ENCODE results near the gene SPINK2. TPM values are rescaled to one million over a fixed set of nuclear protein-coding genes. Genes with fewer than 3 reads are reported as not detected.

Gene SPINK2
- total RNA-seq, 1 donor from 2014 or later: not detected

Small RNA genes lying within 50 kb of the gene (small RNA-seq; reads per million reads assigned to genes)
- gene RF00017 (ENCODE audit: low replicate concordance): not detected
- gene RF00019 (ENCODE audit: low replicate concordance): not detected
- gene RN7SL357P (ENCODE audit: low replicate concordance): not detected
- gene RN7SL492P (ENCODE audit: low replicate concordance): not detected

Other genes starting within 250 kb of the SPINK2 start
- 60.1 TPM for gene HOPX, start 140.4 kb downstream of the SPINK2 start, total RNA-seq
- gene REST, start 86.2 kb upstream of the SPINK2 start, total RNA-seq: 56.1 TPM
- gene NOA1, start 155.9 kb upstream of the SPINK2 start, total RNA-seq: 16.5 TPM
- 186 TPM for gene POLR2B, start 157.2 kb upstream of the SPINK2 start, total RNA-seq

Measured in tongue (tissue), 2 donors.